ENCODE data around the gene FBXL7. TPM values are rescaled to one million over a fixed set of nuclear protein-coding genes. Genes with fewer than 3 reads are reported as not detected.

Gene FBXL7
- total and polyA plus RNA-seq, 10 donors, result 1.1 to 12.9 (median 8.3) TPM

- intact Hi-C loops (cut with DNase I; ENCODE audit: low total_unique reads), result no loop called here
- H3K27me3 ChIP-seq (replicated peaks in 1 of 7), result no peaks in the 10 kb centered on the region
- no peak overlapping the region for H3K27ac ChIP-seq
- H3K9me3 ChIP-seq, result peaks cover 0 to 22% (median 12%) of the 10 kb centered on the region in 8 donors
- H3K4me1 ChIP-seq, result no peaks in the 10 kb centered on the region
- WGBS, 5 donors, result 69 to 78% (median 76%) methylated on average over 3 of the region's 3 CpGs
- H3K36me3 ChIP-seq, result no peaks in the 10 kb centered on the region
- H3K4me3 ChIP-seq, result no peak overlapping the region
- TF ChIP-seq POLR2A (IDR thresholded peaks at IDR 0.05) (no peak), CTCF (IDR thresholded peaks at IDR 0.05 in 8 of 11, conservative IDR thresholded peaks at IDR 0.05 in 3 of 11) (no peak), POLR2AphosphoS5 (IDR thresholded peaks at IDR 0.05) (no peak)
- DNase-seq, result no peak
Observed at GRCh38 chr5:15807248-15807647, 307.3 kb downstream of the FBXL7 start.

DNA sequence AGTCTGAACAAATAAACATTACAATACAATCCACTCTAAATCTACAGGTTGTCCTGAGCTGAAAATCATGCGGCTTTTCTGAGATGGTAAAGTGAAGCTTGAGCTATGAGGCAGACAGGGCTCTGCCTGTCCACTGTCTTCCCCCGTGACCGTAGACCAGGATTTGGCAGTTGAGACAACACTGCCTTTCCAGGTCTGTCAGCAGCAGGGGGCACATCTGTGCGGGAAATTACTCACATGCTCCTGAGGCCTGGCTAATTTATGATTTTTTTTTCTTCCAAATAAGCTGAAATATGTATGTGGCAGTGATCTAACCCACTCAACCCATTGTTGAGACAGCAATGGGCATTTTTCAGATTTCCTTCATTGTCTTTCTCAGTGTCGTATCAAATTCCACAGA is 307.9 kb downstream of the FBXL7 start:
- H3K36me3 ChIP-seq, result no peaks in the 10 kb centered on the region
- no peak overlapping the region for H3K27ac ChIP-seq
- intact Hi-C loops (cut with DNase I; ENCODE audit: low total_unique reads), result no loop called here
- H3K27me3 ChIP-seq (replicated peaks in 1 of 7), result no peaks in the 10 kb centered on the region
- no peak for DNase-seq
- H3K9me3 ChIP-seq, result peaks cover 0 to 22% (median 12%) of the 10 kb centered on the region in 8 donors
- no peak for TF ChIP-seq POLR2AphosphoS5 (IDR thresholded peaks at IDR 0.05)
- TF ChIP-seq CTCF (IDR thresholded peaks at IDR 0.05 in 8 of 11, conservative IDR thresholded peaks at IDR 0.05 in 3 of 11), result no peak
- no peak for TF ChIP-seq POLR2A (IDR thresholded peaks at IDR 0.05)
- no peaks in the 10 kb centered on the region for H3K4me1 ChIP-seq
- WGBS, 5 donors, result 87 to 92% (median 89%) methylated on average over 5 of the region's 5 CpGs
- H3K4me3 ChIP-seq, result no peak overlapping the region

DNA sequence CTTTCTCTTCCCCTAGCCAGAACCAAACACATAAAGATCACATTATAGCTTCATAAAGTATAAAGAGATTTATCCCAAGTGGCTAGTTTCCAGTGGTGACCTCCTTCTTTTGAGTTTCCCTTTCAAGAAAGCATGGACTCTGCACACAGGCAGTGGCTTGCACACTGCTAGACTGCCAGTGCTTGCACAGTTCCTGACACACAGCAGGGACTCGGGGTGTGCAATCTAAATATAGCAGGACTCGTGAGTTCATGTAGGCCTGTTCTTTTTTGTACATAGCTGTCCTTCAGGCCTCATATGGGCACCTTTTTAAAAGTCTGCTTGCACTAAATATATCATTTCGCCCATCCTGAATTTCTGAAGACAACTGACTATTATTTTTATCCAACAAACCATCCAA is 308.6 kb downstream of the FBXL7 start:
- DNase-seq, result no peak
- Histone ChIP-seq H3K36me3 (no peaks in the 10 kb centered on the region), H3K27me3 (replicated peaks in 1 of 7) (no peaks in the 10 kb centered on the region), H3K4me1 (no peaks in the 10 kb centered on the region), H3K4me3 (no peak overlapping the region), H3K9me3 (peaks cover 0 to 21% (median 12%) of the 10 kb centered on the region in 8 donors), H3K27ac (no peak overlapping the region)
- TF ChIP-seq CTCF (IDR thresholded peaks at IDR 0.05 in 8 of 11, conservative IDR thresholded peaks at IDR 0.05 in 3 of 11) (no peak), POLR2A (IDR thresholded peaks at IDR 0.05) (no peak), POLR2AphosphoS5 (IDR thresholded peaks at IDR 0.05) (no peak)
- intact Hi-C loops (cut with DNase I; ENCODE audit: low total_unique reads), result no loop called here
- WGBS, 5 donors, result 62 to 66% (median 65%) methylated on average over 3 of the region's 3 CpGs

- intact Hi-C loops (cut with DNase I; ENCODE audit: low total_unique reads), result no loop called here
- DNase-seq, result no peak
- no peaks in the 10 kb centered on the region for H3K36me3 ChIP-seq
- H3K4me1 ChIP-seq, result no peaks in the 10 kb centered on the region
- H3K9me3 ChIP-seq, result peaks cover 0 to 12% (median 0%) of the 10 kb centered on the region in 8 donors
- TF ChIP-seq POLR2A (IDR thresholded peaks at IDR 0.05) (no peak), CTCF (IDR thresholded peaks at IDR 0.05 in 8 of 11, conservative IDR thresholded peaks at IDR 0.05 in 3 of 11) (no peak), POLR2AphosphoS5 (IDR thresholded peaks at IDR 0.05) (no peak)
- H3K4me3 ChIP-seq, result no peak overlapping the region
- no peak overlapping the region for H3K27ac ChIP-seq
- 77 to 93% (median 87%) methylated on average over 5 of the region's 5 CpGs for WGBS, 5 donors
- no peaks in the 10 kb centered on the region for H3K27me3 ChIP-seq (replicated peaks in 1 of 7)
Observed at GRCh38 chr5:15819617-15820016, 319.6 kb downstream of the FBXL7 start.

Measured in spleen (tissue), 11 donors.